ENCODE results near the gene CCL21.

GRCh38 chr9:34687276-34688030, 22.5 kb downstream of the CCL21 start:
- no peak for TF ChIP-seq RELA (CRISPR knock-in tag; IDR thresholded peaks at IDR 0.05; ENCODE audit: borderline replicate concordance)
- TF ChIP-seq, protein P1, sequence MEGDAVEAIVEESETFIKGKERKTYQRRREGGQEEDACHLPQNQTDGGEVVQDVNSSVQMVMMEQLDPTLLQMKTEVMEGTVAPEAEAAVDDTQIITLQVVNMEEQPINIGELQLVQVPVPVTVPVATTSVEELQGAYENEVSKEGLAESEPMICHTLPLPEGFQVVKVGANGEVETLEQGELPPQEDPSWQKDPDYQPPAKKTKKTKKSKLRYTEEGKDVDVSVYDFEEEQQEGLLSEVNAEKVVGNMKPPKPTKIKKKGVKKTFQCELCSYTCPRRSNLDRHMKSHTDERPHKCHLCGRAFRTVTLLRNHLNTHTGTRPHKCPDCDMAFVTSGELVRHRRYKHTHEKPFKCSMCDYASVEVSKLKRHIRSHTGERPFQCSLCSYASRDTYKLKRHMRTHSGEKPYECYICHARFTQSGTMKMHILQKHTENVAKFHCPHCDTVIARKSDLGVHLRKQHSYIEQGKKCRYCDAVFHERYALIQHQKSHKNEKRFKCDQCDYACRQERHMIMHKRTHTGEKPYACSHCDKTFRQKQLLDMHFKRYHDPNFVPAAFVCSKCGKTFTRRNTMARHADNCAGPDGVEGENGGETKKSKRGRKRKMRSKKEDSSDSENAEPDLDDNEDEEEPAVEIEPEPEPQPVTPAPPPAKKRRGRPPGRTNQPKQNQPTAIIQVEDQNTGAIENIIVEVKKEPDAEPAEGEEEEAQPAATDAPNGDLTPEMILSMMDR (IDR thresholded peaks at IDR 0.05): no peak
- TF ChIP-seq CREB1 (CRISPR knock-in tag; IDR thresholded peaks at IDR 0.05): no peak
- no peak for TF ChIP-seq TEAD4 (CRISPR knock-in tag; IDR thresholded peaks at IDR 0.05)
- TF ChIP-seq NR3C1 (CRISPR knock-in tag; conservative IDR thresholded peaks at IDR 0.05; ENCODE audit: low read depth): no peak
- no peak for TF ChIP-seq USF2 (CRISPR knock-in tag; IDR thresholded peaks at IDR 0.05)
- TF ChIP-seq, protein P2, sequence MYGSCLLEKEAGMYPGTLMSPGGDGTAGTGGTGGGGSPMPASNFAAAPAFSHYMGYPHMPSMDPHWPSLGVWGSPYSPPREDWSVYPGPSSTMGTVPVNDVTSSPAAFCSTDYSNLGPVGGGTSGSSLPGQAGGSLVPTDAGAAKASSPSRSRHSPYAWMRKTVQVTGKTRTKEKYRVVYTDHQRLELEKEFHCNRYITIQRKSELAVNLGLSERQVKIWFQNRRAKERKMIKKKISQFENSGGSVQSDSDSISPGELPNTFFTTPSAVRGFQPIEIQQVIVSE (CRISPR knock-in tag; IDR thresholded peaks at IDR 0.05; ENCODE audit: borderline replicate concordance): no peak
- TF ChIP-seq ATF6 (CRISPR knock-in tag; IDR thresholded peaks at IDR 0.05): no peak
- no peak for TF ChIP-seq CBFB (CRISPR knock-in tag; IDR thresholded peaks at IDR 0.05; ENCODE audit: low read depth)

Data from WTC11 (cell line).